Parathyroid adenoma (tissue), 2 donors: Measurements from ENCODE around the gene MB21D2.
"Not testable (repeated sequence)": the region's sequence is repeated elsewhere in the genome, so short reads cannot be mapped to it uniquely, and the experiment has no call there.

Source experiments
- H2AFZ ChIP-seq: fragments of 300-600 bp; sonication (generic); one replicate; pipeline ENCODE4 v1.7.0; 2017; ENCODE audit warnings: antibody characterized with exemption, mild to moderate bottlenecking
- H3K27ac ChIP-seq: fragments of 300-600 bp; sonication (generic); one replicate; pipeline ENCODE4 v1.7.0; 2017
- H3K27me3 ChIP-seq: fragments of 300-600 bp; sonication (generic); one replicate; pipeline ENCODE4 v1.7.0; 2017; ENCODE audit warnings: low read length; ENCODE audit not compliant: control insufficient read depth, insufficient read depth
- H3K36me3 ChIP-seq: fragments of 300-600 bp; sonication (generic); one replicate; pipeline ENCODE4 v1.7.0; 2017; ENCODE audit warnings: low read length; ENCODE audit not compliant: control insufficient read depth, insufficient read depth
- H3K4me1 ChIP-seq: fragments of 300-600 bp; sonication (generic); one replicate; pipeline ENCODE4 v1.7.0; 2017; ENCODE audit warnings: control low read depth
- H3K4me2 ChIP-seq: fragments of 300-600 bp; sonication (generic); one replicate; pipeline ENCODE4 v1.7.0; 2017; ENCODE audit warnings: low read length
- H3K4me3 ChIP-seq: fragments of 300-600 bp; sonication (generic); one replicate; pipeline ENCODE4 v1.7.0; 2017; ENCODE audit warnings: low read depth, low read length
- H3K79me2 ChIP-seq: fragments of 300-600 bp; sonication (generic); one replicate; pipeline ENCODE4 v1.7.0; 2017; ENCODE audit warnings: control low read depth
- H3K9ac ChIP-seq: fragments of 300-600 bp; sonication (generic); one replicate; pipeline ENCODE4 v1.7.0; 2017; ENCODE audit warnings: mild to moderate bottlenecking
- H3K9me3 ChIP-seq: fragments of 300-600 bp; sonication (generic); one replicate; pipeline ENCODE4 v1.7.0; 2017; ENCODE audit warnings: low read length; ENCODE audit not compliant: control insufficient read depth
- TF ChIP-seq, protein P1 (sequence below): fragments of 300-600 bp; sonication (generic); IDR thresholded peaks from one replicate; pipeline ENCODE4 v1.7.0; 2017; ENCODE audit warnings: antibody characterized with exemption, mild to moderate bottlenecking
- donor health status: primary hyperparathyroidism.

The MB21D2 gene, protein sequence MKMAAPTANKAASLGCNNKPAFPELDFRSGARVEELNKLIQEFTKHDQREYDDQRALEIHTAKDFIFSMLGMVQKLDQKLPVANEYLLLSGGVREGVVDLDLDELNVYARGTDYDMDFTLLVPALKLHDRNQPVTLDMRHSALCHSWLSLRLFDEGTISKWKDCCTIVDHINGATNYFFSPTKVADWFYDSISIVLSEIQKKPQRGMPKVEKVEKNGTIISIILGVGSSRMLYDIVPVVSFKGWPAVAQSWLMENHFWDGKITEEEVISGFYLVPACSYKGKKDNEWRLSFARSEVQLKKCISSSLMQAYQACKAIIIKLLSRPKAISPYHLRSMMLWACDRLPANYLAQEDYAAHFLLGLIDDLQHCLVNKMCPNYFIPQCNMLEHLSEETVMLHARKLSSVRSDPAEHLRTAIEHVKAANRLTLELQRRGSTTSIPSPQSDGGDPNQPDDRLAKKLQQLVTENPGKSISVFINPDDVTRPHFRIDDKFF

GRCh38 chr3:192917404-192918274, at the start of gene MB21D2:
Gene MB21D2 (minus strand): TSS chr3:192917856. CDS start chr3:192917840, 16 bp downstream.
- TF ChIP-seq, protein P1, sequence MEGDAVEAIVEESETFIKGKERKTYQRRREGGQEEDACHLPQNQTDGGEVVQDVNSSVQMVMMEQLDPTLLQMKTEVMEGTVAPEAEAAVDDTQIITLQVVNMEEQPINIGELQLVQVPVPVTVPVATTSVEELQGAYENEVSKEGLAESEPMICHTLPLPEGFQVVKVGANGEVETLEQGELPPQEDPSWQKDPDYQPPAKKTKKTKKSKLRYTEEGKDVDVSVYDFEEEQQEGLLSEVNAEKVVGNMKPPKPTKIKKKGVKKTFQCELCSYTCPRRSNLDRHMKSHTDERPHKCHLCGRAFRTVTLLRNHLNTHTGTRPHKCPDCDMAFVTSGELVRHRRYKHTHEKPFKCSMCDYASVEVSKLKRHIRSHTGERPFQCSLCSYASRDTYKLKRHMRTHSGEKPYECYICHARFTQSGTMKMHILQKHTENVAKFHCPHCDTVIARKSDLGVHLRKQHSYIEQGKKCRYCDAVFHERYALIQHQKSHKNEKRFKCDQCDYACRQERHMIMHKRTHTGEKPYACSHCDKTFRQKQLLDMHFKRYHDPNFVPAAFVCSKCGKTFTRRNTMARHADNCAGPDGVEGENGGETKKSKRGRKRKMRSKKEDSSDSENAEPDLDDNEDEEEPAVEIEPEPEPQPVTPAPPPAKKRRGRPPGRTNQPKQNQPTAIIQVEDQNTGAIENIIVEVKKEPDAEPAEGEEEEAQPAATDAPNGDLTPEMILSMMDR, result no peak
- Histone ChIP-seq H2AFZ (peak within 1 kb of the TSS; percentile 97), H3K4me2 (peak within 1 kb of the TSS; percentile 96), H3K9ac (no peak within 1 kb of the TSS), H3K36me3 (no peaks in the 10 kb centered on the region), H3K79me2 (no peaks in the 10 kb centered on the region), H3K27me3 (no peaks in the 10 kb centered on the region), H3K4me1 (peaks cover 5% of the 10 kb centered on the region), H3K27ac (peak within 1 kb of the TSS; percentile 82), H3K9me3 (no peaks in the 10 kb centered on the region), H3K4me3 (peak within 1 kb of the TSS; percentile 81)

DNA sequence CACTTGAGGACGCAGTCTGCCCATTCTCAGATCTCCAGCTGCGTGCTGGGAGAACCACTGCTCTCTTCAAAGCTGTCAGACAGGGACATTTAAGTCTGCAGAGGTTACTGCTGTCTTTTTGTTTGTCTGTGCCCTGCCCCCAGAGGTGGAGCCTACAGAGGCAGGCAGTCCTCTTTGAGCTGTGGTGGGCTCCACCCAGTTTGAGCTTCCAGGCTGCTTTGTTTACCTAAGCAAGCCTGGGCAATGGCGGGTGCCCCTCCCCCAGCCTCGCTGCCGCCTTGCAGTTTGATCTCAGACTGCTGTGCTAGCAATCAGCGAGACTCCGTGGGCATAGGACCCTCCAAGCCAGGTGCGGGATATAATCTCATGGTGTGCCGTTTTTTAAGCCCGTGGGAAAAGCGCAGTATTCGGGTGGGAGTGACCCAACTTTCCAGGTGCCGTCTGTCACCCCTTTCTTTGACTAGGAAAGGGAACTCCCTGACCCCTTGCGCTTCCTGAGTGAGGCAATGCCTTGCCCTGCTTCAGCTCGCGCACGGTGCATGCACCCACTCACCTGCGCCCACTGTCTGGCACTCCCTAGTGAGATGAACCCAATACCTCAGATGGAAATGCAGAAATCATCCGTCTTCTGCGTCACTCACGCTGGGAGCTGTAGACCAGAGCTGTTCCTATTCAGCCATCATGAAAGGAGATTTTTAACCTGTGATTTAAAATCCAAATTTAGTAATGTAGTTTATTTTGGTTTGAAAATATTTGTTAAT, 47.5 kb upstream of the MB21D2 start:
- H3K36me3 ChIP-seq, H3K79me2 ChIP-seq, H2AFZ ChIP-seq, H3K27ac ChIP-seq, H3K4me3 ChIP-seq, H3K4me1 ChIP-seq, H3K9me3 ChIP-seq, H3K9ac ChIP-seq, H3K4me2 ChIP-seq, H3K27me3 ChIP-seq: not testable (repeated sequence)

DNA sequence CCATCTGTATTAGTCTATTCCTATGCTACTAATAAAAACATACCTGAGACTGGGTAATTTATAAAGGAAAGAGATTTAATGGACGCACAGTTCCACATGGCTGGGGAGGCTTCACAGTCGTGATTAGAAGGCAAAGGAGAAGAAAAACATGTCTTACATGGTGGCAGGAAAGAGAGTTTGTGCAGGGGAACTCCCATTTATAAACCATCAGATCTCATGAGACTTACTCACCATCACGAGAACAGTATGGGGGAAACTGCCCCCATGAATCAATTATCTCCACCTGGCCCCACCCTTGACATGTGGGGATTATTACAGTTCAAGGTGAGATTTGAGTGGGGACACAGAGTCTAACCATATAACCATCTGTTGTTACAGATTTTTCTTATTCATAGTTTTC, 42.1 kb upstream of the MB21D2 start:
- Histone ChIP-seq H2AFZ (no peak overlapping the region), H3K4me2 (no peak overlapping the region), H3K27me3 (no peaks in the 10 kb centered on the region), H3K36me3 (no peaks in the 10 kb centered on the region), H3K9ac (no peak overlapping the region), H3K79me2 (no peaks in the 10 kb centered on the region), H3K27ac (no peak overlapping the region), H3K4me1 (no peaks in the 10 kb centered on the region), H3K4me3 (no peak overlapping the region), H3K9me3 (no peaks in the 10 kb centered on the region)
- TF ChIP-seq, protein P1, result no peak

GRCh38 chr3:192958219-192958872, 40.7 kb upstream of the MB21D2 start:
- TF ChIP-seq, protein P1, result no peak
- no peak overlapping the region for H3K9ac ChIP-seq
- peak overlapping the region; percentile 72 for H3K27ac ChIP-seq

More at GRCh38 chr3:192958219-192958872, 40.7 kb upstream of the MB21D2 start:
- no peaks in the 10 kb centered on the region for H3K27me3 ChIP-seq
- no peak overlapping the region for H3K4me2 ChIP-seq
- no peaks in the 10 kb centered on the region for H3K79me2 ChIP-seq
- H3K36me3 ChIP-seq, result no peaks in the 10 kb centered on the region
- H3K4me1 ChIP-seq, result no peaks in the 10 kb centered on the region
- no peak overlapping the region for H2AFZ ChIP-seq
- H3K4me3 ChIP-seq, result no peak overlapping the region
- H3K9me3 ChIP-seq, result no peaks in the 10 kb centered on the region
